CD14-positive monocyte (primary cell): ENCODE results near the gene CCDC121. TPM values are rescaled to one million over a fixed set of nuclear protein-coding genes. Genes with fewer than 3 reads are reported as not detected.

Experiments
- DNase-seq, 3 donors: peaks; one replicate each; pipeline ENCODE4 v3.0.0-alpha.2; 2011 to 2022
- H2AFZ ChIP-seq: 2 replicates; pipeline ENCODE4 v1.6.0; 2012; ENCODE audit warnings: mild to moderate bottlenecking, low read depth, low read length, inconsistent platforms; ENCODE audit not compliant: insufficient read depth, poor library complexity, severe bottlenecking
- H3K27ac ChIP-seq, 2 donors: 1 replicate in 1 of 2; 2 replicates in 1 of 2; pipeline ENCODE4 v1.5.1; 2012 to 2013; ENCODE audit warnings: low read length in 2 of 2, control low read depth in 1 of 2, inconsistent platforms in 1 of 2, low read depth in 1 of 2, mild to moderate bottlenecking in 1 of 2
- H3K27me3 ChIP-seq, 2 donors: one replicate each; pipeline versions ENCODE4 v1.6.0 to v1.6.1; 2011 to 2013; ENCODE audit warnings: low read length in 2 of 2; ENCODE audit not compliant: control insufficient read depth in 2 of 2, insufficient read depth in 2 of 2
- H3K36me3 ChIP-seq, 2 donors: replicated peaks in 1 of 2; 1 replicate in 1 of 2; 2 replicates in 1 of 2; pipeline versions ENCODE4 v1.5.1 to v1.6.1; 2012 to 2013; ENCODE audit warnings: low read length in 2 of 2, control low read depth in 1 of 2, inconsistent platforms in 1 of 2, mild to moderate bottlenecking in 1 of 2; ENCODE audit not compliant: insufficient read depth in 2 of 2, control insufficient read depth in 1 of 2
- H3K4me1 ChIP-seq, 2 donors: 1 replicate in 1 of 2; 2 replicates in 1 of 2; pipeline versions ENCODE4 v1.5.1 to v1.6.1; 2012 to 2013; ENCODE audit warnings: low read length in 2 of 2, control low read depth in 1 of 2, inconsistent platforms in 1 of 2, mild to moderate bottlenecking in 1 of 2, moderate library complexity in 1 of 2; ENCODE audit not compliant: insufficient read depth in 2 of 2, control insufficient read depth in 1 of 2
- H3K4me2 ChIP-seq: replicated peaks from 2 replicates; pipeline ENCODE3; 2012; ENCODE audit warnings: low read length, moderate library complexity, mild to moderate bottlenecking; ENCODE audit not compliant: poor library complexity, severe bottlenecking; ENCODE audit errors: extremely low read depth
- H3K4me3 ChIP-seq, 3 experiments: fragments of 200-600 bp in 1 of 3; sonication (generic) in 1 of 3; replicated peaks in 1 of 3; 1 replicate in 2 of 3; 2 replicates in 1 of 3; pipeline ENCODE4 v1.5.1; 2011 to 2013; ENCODE audit warnings: low read length in 3 of 3, mild to moderate bottlenecking in 3 of 3, control low read depth in 2 of 3, low read depth in 2 of 3, inconsistent platforms in 1 of 3, moderate library complexity in 1 of 3
- H3K79me2 ChIP-seq: 2 replicates; pipeline ENCODE4 v1.6.0; 2012; ENCODE audit warnings: mild to moderate bottlenecking, control low read depth, inconsistent platforms, low read length, moderate library complexity; ENCODE audit not compliant: insufficient read depth
- H3K9ac ChIP-seq: 2 replicates; pipeline ENCODE4 v1.6.0; 2017; ENCODE audit warnings: low read length, mild to moderate bottlenecking; ENCODE audit not compliant: insufficient read depth, poor library complexity, severe bottlenecking
- H3K9me3 ChIP-seq, 2 donors: replicated peaks in 1 of 2; 1 replicate in 1 of 2; 2 replicates in 1 of 2; pipeline versions ENCODE4 v1.5.1 to v1.6.1; 2012 to 2013; ENCODE audit warnings: low read length in 2 of 2, control low read depth in 1 of 2; ENCODE audit not compliant: control insufficient read depth in 1 of 2, insufficient read depth in 1 of 2
- H4K20me1 ChIP-seq: 2 replicates; pipeline ENCODE4 v1.6.0; 2012; ENCODE audit warnings: mild to moderate bottlenecking, low read length, control low read depth, moderate library complexity; ENCODE audit not compliant: insufficient read depth
- H3K27ac Mint-ChIP-seq, 7 donors: one replicate each; pipeline ENCODE4 v1.8.0; 2020; ENCODE audit warnings: mild to moderate bottlenecking in 7 of 7, mixed read lengths in 7 of 7, moderate library complexity in 6 of 7, inconsistent platforms in 2 of 7
- H3K27me3 Mint-ChIP-seq, 3 donors: one replicate each; pipeline ENCODE4 v1.8.0; 2021 to 2022; ENCODE audit warnings: low read depth in 3 of 3, mild to moderate bottlenecking in 3 of 3, mixed read lengths in 3 of 3, moderate library complexity in 3 of 3, inconsistent platforms in 1 of 3
- H3K36me3 Mint-ChIP-seq, 2 donors: one replicate each; pipeline ENCODE4 v1.8.0; 2020; ENCODE audit warnings: mixed read lengths in 2 of 2, inconsistent platforms in 1 of 2, mild to moderate bottlenecking in 1 of 2
- H3K4me1 Mint-ChIP-seq: one replicate; pipeline ENCODE4 v1.8.0; 2020; ENCODE audit warnings: mild to moderate bottlenecking, mixed read lengths
- H3K4me3 Mint-ChIP-seq, 2 donors: one replicate each; pipeline ENCODE4 v1.8.0; 2020; ENCODE audit warnings: mild to moderate bottlenecking in 2 of 2, mixed read lengths in 2 of 2, moderate library complexity in 1 of 2
- H3K9me3 Mint-ChIP-seq, 7 donors: one replicate each; pipeline ENCODE4 v1.8.0; 2020 to 2022; ENCODE audit warnings: mixed read lengths in 7 of 7, mild to moderate bottlenecking in 6 of 7, moderate library complexity in 6 of 7, inconsistent platforms in 2 of 7
- CTCF ChIP-seq: fragments of 200-600 bp; IDR thresholded peaks from one replicate; pipeline ENCODE4 v1.8.0; 2022; ENCODE audit warnings: antibody characterized with exemption, mild to moderate bottlenecking
- WGBS: methylation state at CpG from one replicate; pipeline ENCODE4 v1.1.5; 2013; ENCODE audit warnings: missing lambda C conversion rate; ENCODE audit not compliant: insufficient coverage; 5-methylcytosine and 5-hydroxymethylcytosine counted together
- intact Hi-C, 2 donors: fragments of 100-400 bp; cut with micrococcal nuclease; formaldehyde crosslinking; loops; one replicate each; pipeline versions ENCODE4 v1.15.0 to v1.15.1; 2023
- polyA plus RNA-seq, 3 donors: library from polyadenylated mRNA; depleted of rRNA in 1 of 3; unstranded in 2 of 3; stranded (reverse) in 1 of 3; fragments of 300-500 nt in 2 of 3; fragments of >200 nt in 1 of 3; fragmentation: Illumina TruSeq in 2 of 3; gene quantifications; 1 replicate in 2 of 3; 2 replicates in 1 of 3; pipeline ENCODE4 v1.2.3, GENCODE V29; 2012 to 2021
- small RNA-seq: library from RNA; depleted of rRNA; stranded (forward); fragments of <200 nt; gene quantifications from one replicate; pipeline ENCODE3, GENCODE V24; 2012; ENCODE audit warnings: low read depth; ENCODE audit not compliant: insufficient read length

CCDC121 gene
- polyA plus RNA-seq, 3 donors: 0.22 to 0.61 (median 0.53) TPM

GRCh38 chr2:27581417-27582128 lies 47.2 kb downstream of the CCDC121 start:
- Histone ChIP-seq H4K20me1 (peaks cover 5% of the 10 kb centered on the region), H3K27me3 (peaks cover 0 to 2% of the 10 kb centered on the region in 2 donors), H3K9me3 (peaks cover 16 to 18% of the 10 kb centered on the region in 2 donors), H3K4me1 (peaks cover 24 to 25% of the 10 kb centered on the region in 2 donors), H3K4me3 (no peak overlapping the region), H3K27ac (peak overlapping the region in 1 of 2 donors; percentile 91), H2AFZ (peak overlapping the region; percentile 91), H3K36me3 (no peaks in the 10 kb centered on the region), H3K9ac (no peak overlapping the region), H3K79me2 (peaks cover 35% of the 10 kb centered on the region), H3K4me2 (no peak overlapping the region)
- Mint-ChIP-seq H3K9me3 (peaks cover 13 to 38% (median 30%) of the 10 kb centered on the region in 7 donors), H3K4me1 (peaks cover 34% of the 10 kb centered on the region), H3K4me3 (peak overlapping the region in 1 of 2 donors; percentile 91), H3K27ac (peak overlapping the region in 5 of 7 donors; percentile 38 to 99 (median 90)), H3K27me3 (peaks cover 0 to 4% (median 2%) of the 10 kb centered on the region in 3 donors), H3K36me3 (peaks cover 3 to 8% of the 10 kb centered on the region in 2 donors)
- intact Hi-C loops: loop anchor here (10.0 kb wide), 2 partner anchors 87 to 157 kb away; partner anchors contain the start of genes NRBP1 (in 2 of the 2), FNDC4 (in 1 of the 2) and GCKR (in 1 of the 2)
- over 99% methylated on average over 19 of the region's 19 CpGs for WGBS
- TF ChIP-seq CTCF: no peak
- DNase-seq: no peak

Small RNAs within 50 kb of the gene (small RNA-seq; reads per million reads assigned to genes)
- gene RF00340: not detected

Other genes starting within 250 kb of the CCDC121 start
- gene ZNF513, start 248.3 kb downstream of the CCDC121 start, polyA plus RNA-seq: 10 to 100 TPM in 1 of 3 donors, 1 to 10 TPM in 2; 2.4 to 36.8 (median 2.6) TPM
- gene PPM1G, start 219.4 kb downstream of the CCDC121 start, polyA plus RNA-seq: 10 to 100 TPM; 31.9 to 54.3 (median 47.3) TPM
- 100 to 1,000 TPM in 2 of 3 donors, 10 to 100 TPM in 1; 95.6 to 108 (median 102) TPM for gene NRBP1, start 200.4 kb downstream of the CCDC121 start, polyA plus RNA-seq
- 1 to 10 TPM in 1 of 3 donors, not detected in 2; 2.5 TPM for gene KRTCAP3, start 186.6 kb downstream of the CCDC121 start, polyA plus RNA-seq
- gene IFT172, start 139.3 kb downstream of the CCDC121 start, polyA plus RNA-seq: 10 to 100 TPM in 1 of 3 donors, 1 to 10 TPM in 2; 1.7 to 12.8 (median 3.6) TPM
- gene FNDC4, start 133.8 kb downstream of the CCDC121 start, polyA plus RNA-seq: not detected
- not detected for gene GCKR, start 132.2 kb downstream of the CCDC121 start, polyA plus RNA-seq
- 10 to 100 TPM in 2 of 3 donors, 1 to 10 TPM in 1; 6.7 to 13.1 (median 12.8) TPM for gene ZNF512, start 46.0 kb downstream of the CCDC121 start, polyA plus RNA-seq
- gene GPN1, start within 50 bp of the CCDC121 start, polyA plus RNA-seq: 10 to 100 TPM; 16.1 to 49.8 (median 46.8) TPM
- gene SUPT7L, start 34.6 kb upstream of the CCDC121 start, polyA plus RNA-seq: 10 to 100 TPM; 10.7 to 59.0 (median 12.2) TPM
- 10 to 100 TPM; 12.7 to 24.9 (median 18.3) TPM for gene SLC4A1AP, start 34.9 kb upstream of the CCDC121 start, polyA plus RNA-seq
- 100 to 1,000 TPM in 2 of 3 donors, 10 to 100 TPM in 1; 67.4 to 341 (median 331) TPM for gene MRPL33, start 142.7 kb upstream of the CCDC121 start, polyA plus RNA-seq